Measurements from ENCODE around the gene KMT2D.

Gene KMT2D

GRCh38 chr12:49060237-49061156, at the start of gene KMT2D:
Gene KMT2D, minus strand, starts transcription at chr12:49060794. Its CDS starts 5,470 bp downstream, at chr12:49055324.
- DNase-seq: peak; percentile 92

DNA sequence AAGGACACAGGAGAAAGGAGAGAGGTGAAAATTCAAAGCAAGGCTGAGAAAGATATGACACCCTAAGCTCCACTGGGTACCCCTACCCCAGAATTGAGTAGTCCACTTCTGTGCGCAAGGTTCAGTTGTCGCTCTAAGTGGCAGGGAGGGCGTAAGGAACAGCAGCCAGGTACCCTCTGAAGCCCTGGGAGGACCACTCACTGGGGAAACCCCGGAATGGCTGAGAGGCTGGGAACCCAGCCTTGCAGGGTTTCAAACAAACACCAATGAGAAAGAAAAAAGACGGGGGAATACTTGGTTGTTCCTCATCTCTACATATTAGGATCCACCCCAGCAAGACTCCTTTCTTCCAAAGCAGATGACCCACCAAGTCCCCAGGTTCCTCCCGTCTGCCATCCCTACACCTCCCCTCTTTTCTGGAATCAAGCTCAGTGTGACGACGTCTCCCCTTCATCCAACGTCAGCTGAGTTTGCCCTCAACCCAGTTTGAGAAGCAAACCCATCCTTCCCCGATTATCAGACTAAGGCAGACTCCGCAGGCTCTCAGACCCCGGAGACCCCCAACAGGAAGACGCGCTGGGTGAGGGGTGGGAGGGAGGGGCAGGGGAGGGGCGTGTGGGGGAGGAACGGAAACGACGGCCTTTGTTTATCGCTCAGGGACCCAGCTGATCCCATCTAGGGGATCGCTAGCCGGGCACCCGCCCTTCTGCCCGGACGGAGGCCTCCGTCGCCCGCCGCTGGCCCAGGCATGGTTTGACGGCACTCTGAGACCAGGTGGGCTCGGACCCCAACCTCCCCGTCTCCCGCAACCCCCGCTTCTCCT, 49.3 kb upstream of the KMT2D start:
- DNase-seq: peak; percentile 20

- no peak for DNase-seq
Measured at GRCh38 chr12:49108958-49109404, 48.4 kb upstream of the KMT2D start.

DNA sequence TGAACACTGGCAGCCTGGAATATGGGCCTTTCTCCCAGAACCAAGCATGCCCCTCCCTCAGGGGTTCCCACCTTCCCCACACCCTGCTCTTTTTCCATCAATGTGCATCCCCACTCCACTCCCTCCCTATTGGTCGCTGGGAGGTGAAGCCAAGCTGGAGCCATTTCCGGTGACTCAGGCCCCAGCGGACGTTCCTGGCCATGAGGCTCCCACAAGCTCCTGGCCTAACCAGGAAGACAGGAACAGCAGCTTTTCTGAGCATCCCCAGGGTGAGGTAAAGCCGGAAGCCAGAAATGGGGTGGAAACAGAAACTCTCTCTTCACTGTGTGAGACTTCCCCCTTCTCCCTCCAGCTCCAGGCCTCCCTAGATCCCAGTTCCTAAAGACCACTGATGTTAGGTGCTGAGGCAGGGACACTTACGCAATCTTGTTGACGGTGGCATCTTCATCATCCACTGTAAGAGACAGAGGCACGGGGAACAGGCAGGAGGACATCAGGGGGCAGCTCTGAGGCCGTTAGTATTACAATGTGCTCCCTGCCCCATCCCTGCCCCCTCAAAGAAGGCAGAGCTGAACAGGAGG, 45.0 kb upstream of the KMT2D start:
- DNase-seq: no peak

- DNase-seq: no peak
Measured at GRCh38 chr12:49104822-49105221, 44.2 kb upstream of the KMT2D start.

GRCh38 chr12:49100380-49100779, 39.8 kb upstream of the KMT2D start:
- no peak for DNase-seq

DNA sequence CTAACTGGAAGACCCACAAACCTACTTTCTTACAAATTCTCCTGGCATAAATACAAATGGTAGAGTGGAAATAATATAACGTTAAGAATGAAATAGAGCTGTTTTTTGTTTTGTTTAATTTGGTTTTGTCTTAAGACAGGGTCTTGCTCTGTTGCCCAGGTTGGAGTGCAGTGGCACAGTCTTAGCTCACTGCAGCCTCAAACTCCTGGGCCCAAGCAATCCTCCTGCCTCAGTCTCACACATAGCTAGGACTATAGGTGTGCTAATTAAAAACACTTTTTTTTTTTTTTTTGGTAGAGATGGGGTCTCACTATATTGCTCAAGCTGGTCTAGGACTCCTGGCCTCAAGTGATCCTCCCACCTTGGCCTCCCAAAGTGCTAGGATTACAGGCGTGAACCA, 38.1 kb upstream of the KMT2D start:
- no peak for DNase-seq

DNA sequence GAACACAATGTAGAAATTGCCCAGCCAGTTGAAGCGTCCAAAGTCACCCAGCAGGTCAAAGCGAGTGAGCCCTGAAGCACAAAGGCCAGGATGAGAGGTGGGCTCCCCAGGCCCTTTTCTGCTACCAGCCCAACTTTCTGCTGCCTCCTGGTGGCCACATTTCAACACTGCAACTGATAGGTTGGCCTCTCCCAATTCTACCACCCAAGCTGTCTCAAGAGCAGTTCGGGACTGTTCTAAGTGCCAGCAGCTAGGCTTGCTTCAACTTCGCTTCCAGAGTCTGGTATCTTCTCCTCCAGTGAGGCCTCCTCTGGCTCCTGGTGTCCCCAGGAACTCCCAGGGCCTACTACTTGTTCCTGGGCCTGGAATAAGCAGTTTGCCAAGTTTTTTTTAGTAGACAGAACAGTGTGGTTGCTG, 37.4 kb upstream of the KMT2D start:
- DNase-seq: peak; percentile 55

DNA sequence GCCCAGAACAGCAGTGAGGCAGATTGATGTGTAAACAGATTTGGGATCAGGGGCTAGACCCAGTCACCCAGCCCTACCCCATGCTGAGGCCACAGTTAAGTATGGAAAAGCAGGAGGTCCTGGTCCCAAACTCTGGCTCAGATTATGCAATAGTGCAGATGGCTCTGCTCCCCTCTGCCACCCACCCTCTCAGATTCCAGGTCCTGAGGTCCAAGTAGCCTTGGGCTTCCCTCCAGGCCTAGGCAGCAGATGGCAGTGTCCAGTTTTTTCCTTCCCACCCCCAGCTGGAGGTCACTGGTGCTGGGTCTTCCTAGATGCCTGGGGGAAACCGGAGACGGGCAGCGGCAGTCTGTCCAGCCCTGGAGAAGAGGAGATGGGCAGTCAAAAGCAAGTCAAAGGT, 36.8 kb upstream of the KMT2D start:
- DNase-seq: no peak

DNA sequence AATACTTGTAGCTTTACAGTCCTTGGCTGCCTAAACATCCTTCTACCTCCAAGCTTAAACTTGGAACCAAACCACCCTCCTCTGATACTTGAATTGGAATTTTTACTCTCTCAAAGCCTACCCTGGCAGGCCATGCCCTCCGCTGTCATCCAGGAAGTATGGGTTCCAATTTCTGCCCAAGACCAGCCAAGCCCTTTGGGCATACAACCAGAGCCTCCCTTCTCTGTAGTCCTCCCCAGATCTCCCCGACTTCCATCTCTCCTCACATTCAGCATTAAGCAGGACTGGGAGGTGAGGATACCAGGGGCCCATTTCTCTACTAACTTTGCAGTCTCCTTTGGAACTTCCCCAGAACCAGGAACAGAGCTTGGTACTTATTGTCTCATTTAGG, 34.4 kb upstream of the KMT2D start:
- DNase-seq: no peak

DNA sequence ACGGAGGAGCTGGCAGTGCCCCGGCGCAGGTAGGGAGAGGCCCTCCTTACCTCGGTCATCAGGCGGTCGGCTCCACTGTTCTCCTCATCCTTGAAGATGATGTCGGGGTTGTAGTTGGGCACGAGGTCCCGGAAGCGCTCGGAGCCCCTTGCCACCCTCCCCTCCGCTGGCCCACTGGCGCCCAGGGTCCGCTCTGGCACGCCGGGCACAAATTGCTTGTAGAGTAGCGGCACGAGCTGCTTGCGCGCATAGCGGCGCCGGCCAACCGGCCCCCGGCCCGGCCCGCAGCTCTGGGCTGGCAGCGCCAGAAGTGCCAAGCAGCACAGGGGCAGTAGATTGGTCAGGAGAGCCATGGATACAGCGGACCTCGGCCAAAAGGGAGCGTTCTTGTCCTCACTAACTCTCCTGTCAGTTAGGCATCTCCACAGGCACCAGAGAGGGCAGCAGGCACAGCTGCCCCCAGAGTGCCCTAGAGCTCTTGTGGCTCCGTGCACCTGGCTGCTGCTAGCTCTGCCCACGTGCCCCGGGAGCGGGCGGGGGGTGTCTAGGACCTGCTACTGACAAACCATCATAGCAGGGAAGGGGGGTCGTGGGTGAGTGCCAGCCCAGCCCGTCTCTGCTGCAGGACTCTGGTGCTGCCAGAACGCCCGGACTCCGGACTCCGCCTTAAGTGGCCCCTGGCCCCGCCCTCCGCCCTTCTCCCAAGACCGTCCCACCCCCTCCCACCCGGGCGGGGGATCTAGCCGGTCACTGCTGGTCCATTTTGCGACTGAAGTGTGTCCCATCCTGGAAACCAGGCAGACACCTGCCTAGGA, 33.8 kb upstream of the KMT2D start, which contains the start of gene DHH:
TSS of gene DHH (minus strand) at position 642 of the 815 bp plus-strand sequence. CDS start at position 353, 289 bp downstream.
- no peak for DNase-seq

DNA sequence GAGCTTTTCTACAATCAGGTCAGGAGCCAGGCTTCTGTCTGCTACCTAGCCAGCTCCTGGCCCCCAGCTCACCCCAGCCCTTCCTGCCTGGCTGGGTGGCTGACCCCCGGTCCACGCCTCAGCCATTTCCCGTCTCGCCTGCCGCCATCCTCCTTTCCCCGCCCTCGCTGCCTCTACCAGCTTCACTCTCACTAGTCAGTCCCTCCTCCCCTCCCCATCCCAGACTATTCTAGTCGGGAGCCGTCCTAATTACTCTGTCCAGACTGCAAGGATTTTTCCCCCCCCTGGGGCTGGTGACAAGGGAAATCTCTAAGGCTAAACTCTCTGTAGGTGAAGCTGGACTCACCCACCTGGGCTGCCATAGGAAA, 33.2 kb upstream of the KMT2D start:
- DNase-seq: no peak

GRCh38 chr12:49092816-49093406, 32.3 kb upstream of the KMT2D start:
- DNase-seq: no peak

DNA sequence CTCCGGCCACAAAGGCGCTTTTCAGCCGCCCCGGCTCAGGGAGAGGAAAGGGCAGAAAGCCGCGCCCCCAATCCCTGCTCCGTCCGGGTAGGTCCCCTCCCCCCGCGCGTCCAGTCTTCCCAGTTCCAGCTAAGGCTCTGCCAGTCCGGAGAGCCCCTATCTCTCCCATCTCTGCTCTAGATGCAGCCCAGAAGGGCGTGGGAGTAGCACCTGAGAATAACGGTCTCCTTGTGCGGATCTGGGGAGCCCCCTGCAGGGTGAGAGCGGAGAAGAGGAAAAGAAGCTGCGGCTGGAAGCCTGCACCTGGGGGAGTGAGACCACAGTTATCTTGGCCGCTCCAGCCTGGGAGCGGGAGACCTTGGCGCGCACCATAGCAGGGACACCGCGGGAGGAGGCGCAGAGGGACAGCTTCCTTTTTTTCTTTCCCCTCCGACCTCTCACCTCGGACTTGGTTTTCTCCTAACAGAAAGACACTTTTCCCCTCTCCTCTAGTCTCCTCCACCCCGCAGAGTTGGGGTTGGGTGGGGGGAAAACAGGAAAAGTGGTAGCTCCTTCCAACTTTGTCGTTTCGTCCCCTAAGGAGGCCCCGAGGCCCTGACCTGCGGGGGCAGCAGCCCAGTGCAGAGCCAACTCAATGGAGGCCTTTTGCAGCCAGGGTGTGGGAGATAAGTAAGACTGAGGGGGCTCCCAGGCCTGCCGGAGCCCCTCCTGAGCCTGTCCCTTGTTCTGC, 31.7 kb upstream of the KMT2D start:
- DNase-seq: peak; percentile 47

- no peak for DNase-seq
Measured at GRCh38 chr12:49091836-49092085, 31.2 kb upstream of the KMT2D start.

DNA sequence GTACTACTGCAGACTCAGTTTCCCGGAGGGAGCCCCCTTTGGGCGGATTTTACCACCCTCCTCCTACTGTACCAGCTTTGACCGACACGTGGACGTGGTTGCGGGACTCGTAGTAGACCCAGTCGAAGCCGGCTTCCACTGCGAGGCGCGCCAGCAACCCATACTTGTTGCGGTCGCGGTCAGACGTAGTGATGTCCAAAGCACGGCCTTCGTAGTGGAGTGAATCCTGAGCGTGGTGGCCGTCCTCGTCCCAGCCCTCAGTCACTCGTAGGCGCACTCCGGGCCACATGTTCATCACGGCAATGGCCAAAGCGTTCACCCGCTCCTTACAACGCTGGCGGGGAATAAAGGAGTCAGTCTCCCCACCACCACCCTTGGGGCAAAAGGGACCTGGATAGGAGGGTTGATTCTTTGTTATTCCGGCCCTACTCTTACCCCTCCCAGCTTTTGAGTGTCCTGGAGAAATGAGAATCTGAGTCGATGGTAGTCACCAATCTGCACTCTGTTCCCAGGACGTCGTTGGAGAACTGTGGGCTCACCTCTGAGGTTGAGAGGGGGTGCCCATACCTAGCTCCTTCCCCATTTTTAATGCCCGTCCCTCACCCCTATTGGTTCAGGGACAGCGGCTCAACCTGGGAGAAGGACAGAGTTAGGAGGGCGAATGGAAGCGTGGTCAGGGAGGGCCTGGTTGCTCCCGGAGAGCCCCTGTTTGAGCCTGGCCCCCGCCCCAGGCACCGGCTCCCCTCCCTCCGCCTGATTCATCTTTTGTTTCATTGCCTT, 30.7 kb upstream of the KMT2D start:
- no peak for DNase-seq

- no peak for DNase-seq
Measured at GRCh38 chr12:49089821-49090773, 29.5 kb upstream of the KMT2D start.

- no peak for DNase-seq
Measured at GRCh38 chr12:49088932-49089330, 28.3 kb upstream of the KMT2D start.

DNA sequence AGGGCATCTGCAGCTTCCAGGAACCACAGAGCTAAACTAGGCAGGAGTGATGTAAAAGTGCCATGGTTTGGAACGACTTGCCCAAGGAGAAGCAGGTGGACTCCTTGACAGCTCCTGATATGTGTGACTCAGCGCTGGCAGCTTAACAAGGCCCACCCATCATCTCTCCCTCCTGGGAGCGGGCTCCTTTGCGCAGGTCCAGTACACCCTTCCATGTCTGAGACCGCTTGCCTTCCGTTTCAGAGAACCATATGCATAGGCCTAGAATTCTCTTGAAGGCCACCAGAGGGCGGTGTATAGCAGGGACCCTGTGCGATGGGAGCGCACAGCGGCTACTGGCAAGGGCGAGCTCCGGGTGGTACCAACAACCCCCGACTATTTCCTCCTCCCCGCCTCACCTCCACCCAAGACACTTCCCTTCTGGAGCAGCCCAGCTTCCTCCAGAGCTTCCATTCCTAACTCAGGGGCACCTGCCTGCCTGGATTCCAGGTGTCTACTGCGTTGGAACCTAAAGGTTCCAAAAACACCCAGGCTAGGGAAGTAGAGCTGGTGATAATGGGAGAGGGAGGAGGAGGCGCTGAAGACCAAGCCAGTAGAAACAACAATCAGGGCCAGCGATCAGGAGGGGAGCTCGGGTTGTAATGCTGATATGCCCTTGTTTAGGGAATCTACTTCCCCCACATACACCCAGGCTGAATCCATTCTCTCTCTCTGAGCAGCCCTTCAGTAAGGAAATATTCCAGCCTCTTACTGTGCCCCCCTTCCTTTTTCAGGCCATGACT, 27.7 kb upstream of the KMT2D start:
- DNase-seq: peak; percentile 87
